Measurements from ENCODE around the gene PRDX2.
"Not testable (repeated sequence)": the region's sequence is repeated elsewhere in the genome, so short reads cannot be mapped to it uniquely, and the experiment has no call there.

Gene PRDX2

DNA sequence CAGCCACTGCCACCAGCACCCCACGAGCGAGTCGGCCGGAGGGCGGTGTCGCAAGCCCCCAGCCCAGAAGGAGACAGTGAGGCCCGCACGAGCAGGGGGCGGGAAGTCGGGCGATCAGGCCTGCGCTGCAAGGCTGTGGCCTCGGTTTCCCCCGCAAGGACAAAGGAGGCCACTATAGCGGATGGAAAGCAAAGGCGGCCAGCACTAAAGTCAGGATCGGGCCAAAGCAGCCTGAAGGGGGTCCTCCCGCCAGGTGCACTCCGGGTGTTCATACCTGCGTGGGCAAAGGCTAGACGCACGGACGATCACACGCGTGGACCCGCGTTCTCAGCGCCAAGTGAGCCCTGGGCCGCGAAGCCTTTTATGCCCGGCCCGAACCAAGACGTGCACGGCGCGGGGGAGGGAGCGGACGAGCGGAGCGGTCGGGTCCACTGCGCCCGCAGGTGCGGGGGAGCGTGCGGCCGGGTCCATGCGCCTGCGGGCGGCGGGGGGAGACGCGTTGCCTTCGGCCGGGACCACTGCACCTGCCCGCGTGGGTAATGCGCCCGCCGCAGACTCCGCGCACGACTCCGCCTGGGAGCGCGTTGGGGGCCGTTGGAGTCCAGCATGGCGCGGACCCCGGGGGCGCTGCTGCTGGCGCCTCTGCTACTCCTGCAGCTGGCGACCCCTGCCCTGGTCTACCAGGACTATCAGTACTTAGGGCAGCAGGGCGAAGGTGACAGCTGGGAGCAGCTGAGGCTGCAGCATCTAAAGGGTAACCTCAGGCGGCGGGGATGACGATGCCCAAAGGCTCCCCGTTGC, at the start of gene PRDX2, which contains the start of gene THSD8:
Gene PRDX2, minus strand, starts transcription at position 335 of the 801 bp plus-strand sequence. CDS start 539 bp downstream, outside the sequence.
Gene THSD8, plus strand, starts transcription at position 604 of the 801 bp plus-strand sequence. Its CDS starts 3 bp downstream, at position 607.
- DNase-seq (ENCODE audit: low read depth in 2 of 2): no peak

DNA sequence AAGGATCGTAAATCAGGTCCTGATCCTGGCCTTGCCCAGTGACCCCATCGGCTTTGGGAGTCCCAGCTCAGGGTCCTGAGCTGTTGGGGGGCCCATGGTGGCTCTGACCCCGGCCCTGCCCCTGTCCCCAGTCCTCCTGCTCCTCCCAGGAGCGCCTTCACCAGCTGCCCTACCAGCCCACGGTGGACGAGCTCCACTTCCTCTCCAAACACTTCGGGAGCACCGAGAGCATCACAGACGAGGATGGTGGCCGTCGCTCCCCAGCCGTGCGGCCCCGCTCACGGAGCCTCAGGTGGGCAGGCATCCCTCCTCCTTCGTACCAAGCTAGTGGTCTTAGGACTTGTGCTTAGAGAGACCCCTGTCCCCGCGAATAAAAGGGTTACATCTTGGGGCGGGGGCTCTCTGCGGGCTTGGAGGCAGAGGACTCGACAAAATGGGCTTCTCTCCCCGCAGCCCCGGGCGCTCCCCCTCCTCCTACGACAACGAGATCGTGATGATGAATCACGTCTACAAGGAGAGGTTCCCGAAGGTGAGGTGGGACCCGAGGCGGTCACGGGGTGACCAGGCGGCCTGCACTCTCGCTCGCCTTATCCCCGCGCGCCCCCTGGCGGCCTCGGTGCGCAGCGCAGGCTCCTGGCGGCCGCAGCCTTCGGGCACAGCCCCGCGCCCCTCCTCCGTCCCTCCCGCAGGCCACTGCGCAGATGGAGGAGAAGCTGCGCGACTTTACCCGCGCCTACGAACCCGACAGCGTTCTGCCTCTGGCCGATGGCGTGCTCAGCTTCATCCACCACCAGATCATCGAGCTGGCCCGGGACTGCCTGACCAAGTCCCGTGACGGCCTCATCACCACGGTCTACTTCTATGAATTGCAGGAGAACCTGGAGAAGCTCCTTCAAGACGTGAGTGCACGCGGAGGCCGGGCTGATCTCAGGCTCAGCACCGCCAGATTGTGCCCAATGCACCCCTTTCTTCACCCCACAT, 45.8 kb upstream of the PRDX2 start:
- DNase-seq (ENCODE audit: low read depth in 2 of 2): peak; percentile 65 to 75

GRCh38 chr19:12846613-12847012, 45.0 kb upstream of the PRDX2 start:
- not testable (repeated sequence) for DNase-seq (ENCODE audit: low read depth in 2 of 2)

DNA sequence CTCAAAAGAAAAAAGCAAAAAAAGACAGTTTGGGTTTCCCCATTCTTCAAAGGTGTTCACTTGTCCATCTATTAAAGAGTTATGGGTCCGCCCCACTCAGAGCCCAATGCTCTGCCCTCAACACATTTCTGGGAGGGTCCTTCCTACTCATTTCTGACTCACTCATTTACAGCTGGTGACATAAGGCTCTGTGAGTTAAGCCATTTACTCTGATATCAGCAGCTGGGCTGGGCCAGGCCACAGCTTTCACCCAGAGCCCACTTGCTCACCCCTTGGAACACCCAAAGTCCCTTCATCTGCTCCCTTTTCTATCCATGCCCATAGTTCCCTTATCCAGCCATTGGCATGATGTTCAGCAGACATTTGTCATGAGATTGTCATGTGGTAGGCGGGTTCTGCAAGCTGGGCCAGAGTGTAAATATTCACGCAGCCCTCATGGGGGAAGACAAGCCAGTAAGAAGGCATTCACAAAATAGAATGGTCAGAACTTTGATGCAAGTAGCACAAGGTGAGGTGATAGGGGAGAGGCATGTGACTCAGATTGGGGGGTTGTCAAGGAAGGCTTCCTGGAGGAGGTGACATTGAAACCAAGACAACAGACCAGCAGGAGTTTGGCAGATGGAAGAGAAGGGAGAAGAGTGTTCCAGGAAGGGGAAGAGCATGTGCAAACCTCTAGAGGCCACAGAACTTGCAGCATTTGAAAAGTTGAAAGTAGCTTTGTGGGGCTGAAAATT, 42.6 kb upstream of the PRDX2 start:
- DNase-seq (ENCODE audit: low read depth in 2 of 2): no peak

- DNase-seq (ENCODE audit: low read depth in 2 of 2): no peak
These were observed 41.7 kb upstream of the PRDX2 start for GRCh38 chr19:12843328-12843727.

DNA sequence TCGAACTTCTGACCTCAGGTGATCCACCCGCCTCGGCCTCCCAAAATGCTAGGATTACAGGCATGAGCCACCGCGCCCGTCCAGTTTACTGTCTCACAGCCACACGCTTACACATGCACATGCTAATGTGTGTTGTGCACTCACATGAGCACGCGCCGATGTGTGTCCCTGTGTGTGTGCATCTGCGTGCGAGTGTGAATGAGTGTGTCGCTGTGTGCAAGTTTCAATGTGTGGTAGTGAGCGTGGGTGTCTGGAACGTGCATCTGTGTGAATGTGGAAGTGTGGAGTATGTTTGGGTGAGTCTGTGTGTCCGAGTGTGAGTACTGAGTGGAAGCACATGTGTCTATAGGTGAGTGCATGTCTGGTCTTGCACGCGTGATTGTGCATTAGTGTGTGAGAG, 40.9 kb upstream of the PRDX2 start:
- no peak for DNase-seq (ENCODE audit: low read depth in 2 of 2)

DNA sequence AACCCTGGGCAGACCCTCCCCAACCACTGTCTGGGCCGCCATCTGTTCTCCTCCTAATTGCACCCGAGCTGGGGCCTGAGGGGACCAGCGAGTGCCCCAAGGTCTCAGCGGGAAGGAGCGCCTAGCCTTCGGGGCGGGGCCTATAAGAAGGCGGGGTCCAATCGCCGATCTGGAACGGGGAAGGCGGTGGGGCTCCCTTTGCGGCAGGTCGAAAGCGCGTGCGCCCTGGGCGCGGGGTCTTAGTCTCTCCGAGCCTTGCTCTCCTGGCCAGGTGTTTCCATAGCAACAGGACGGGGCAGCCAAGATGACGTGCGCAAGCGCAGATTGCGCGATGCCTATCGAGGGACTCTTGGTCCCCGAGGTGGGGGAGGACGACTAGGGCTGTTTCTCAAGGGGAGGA, 39.5 kb upstream of the PRDX2 start:
- DNase-seq (ENCODE audit: low read depth in 2 of 2): no peak

DNA sequence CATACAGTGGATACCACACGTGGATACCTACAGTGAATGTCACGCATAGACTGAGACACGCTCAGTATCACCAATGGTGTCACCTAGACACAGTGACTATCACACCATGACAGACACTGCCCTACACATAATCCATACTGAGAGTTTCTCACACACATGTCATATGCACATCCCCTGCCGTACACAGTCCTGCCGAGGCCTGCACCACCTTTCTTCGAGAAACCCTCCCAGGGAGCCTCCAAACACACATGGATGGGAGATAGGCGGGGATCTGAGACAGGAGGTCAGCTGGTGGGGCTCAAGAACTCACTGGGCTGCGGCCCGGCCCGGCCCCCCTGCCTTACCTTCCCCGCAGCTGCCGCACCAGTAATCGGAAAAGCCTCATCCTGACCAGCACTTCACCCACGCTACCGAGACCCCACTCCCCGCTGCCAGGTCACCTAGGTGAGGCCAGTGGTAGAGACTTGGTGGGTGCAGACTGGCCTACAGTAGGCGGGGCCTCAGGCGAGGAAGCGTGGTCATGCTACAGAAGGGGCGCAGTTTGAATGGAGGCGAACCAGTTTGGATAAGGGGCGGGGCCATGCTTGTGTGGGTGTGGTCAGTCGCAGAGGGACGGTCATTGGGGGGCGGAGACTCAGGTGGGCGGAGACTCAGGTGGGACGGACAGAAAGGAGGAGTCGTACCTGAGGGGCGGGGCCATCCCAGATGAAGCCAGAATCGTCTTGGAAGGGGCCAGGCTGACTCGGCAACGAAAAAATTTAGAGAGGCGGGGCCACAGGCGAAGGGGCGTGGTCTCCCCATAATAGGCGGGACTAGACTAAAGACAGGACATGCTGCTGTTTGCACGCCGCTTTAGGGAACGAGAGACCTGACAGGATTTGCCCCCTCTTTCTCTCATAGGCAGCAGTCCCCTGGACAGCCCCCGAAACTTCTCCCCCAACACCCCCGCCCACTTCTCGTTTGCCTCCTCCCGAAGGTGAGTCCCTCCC, 38.8 kb upstream of the PRDX2 start:
- no peak for DNase-seq (ENCODE audit: low read depth in 2 of 2)

DNA sequence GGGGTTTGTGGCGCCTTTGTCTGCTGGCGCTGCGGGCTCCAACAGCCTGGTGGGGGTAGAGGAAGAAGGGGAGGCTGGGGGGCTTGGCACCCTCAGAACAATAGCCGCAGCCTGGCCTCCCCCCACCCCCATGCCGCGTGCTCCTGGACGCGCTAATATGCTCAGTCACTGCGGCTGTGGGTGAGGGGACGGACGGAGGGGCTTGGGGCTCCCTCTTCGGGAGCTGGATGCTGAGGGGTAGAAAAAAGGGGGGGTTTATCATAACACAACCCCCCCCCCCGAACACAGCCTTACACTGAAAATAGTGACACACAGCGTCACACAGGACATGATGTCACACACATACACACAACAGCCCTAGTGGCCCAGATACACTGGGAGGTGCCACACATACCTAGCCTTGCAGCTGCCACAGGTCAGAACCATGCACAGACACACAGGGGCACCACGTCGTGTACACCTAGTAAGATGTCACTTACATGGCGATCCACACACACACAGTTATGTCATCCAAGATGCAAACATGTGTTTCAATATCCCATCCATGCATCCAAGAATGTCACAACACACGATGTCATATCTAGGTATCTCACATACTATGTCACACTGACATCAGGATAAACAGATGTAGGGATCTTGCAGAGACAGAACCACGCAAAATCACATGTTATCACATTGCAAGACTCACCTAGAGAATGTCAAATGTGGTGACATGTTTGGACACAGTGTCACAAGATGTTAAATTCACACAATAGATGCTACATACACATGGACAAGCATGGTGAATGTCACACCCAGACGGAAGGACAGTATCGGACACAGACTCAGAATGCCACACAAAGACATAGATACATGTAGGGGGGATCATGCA, 37.5 kb upstream of the PRDX2 start:
- DNase-seq (ENCODE audit: low read depth in 2 of 2): no peak

DNA sequence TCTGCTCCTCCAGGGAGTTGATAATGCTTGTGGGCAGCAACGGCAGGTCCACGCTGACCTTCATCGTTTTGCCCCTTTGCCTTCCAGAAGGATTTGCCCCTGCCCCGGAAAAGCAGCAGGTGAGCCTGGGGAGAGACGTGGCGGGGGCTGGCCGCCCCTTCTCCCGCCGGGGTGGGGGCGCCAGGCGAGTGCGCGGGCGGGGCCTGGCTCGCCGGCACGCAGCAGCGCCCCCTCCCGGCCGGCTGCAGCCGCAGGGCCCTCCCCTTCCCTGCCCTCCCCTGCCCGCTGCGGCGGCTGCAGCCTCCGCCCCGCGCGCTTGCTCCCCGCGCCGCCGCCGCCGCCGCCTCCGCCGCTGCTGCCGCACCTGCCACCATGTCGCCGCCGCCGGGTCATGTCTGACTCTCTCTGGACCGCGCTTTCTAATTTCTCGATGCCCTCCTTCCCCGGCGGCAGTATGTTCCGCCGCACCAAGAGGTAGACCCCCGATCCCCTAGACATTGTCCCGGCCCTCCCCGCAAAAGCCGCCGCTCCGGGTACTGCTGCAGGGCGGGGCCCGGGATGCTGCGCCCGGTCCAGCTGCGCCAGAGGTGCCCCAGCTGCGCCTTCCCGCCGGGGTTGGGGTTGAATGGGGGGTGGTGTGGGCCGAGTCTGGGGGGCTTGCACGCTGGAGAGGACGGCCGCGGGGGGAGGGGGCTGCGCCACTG, 36.7 kb upstream of the PRDX2 start, which contains the start of gene MAST1:
Gene MAST1, plus strand, starts transcription at position 334 of the 704 bp plus-strand sequence. Its CDS starts 58 bp downstream, at position 392.
- no peak for DNase-seq (ENCODE audit: low read depth in 2 of 2)

DNA sequence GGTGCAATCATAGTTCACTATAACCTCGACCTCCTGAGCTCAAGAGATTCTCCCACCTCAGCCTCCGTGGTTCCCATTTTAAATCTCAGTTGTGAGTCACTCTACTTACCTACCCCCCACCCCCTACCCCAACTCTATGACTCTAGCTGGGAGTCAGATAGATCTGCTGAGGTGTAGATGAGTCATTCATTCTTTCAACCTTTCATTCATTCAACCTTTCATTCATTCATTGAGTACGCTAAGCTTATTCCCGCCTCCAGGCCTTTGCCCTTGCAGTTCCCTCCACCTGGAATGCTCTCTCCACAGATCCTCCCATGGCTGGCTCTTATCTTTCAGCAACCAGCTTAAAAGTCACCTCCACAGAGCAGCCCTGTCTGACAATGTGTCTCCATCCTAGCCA, 35.6 kb upstream of the PRDX2 start:
- DNase-seq (ENCODE audit: low read depth in 2 of 2): no peak

GRCh38 chr19:12836529-12836863, 34.9 kb upstream of the PRDX2 start:
- no peak for DNase-seq (ENCODE audit: low read depth in 2 of 2)

GRCh38 chr19:12834976-12835757, 33.6 kb upstream of the PRDX2 start:
- no peak for DNase-seq (ENCODE audit: low read depth in 2 of 2)

- DNase-seq (ENCODE audit: low read depth in 2 of 2): no peak
These were observed 33.0 kb upstream of the PRDX2 start, which contains the start of gene RTBDN for GRCh38 chr19:12834566-12834943. Gene RTBDN, minus strand, starts transcription at chr19:12834579. Its CDS starts 4,600 bp downstream, at chr19:12829979.

DNA sequence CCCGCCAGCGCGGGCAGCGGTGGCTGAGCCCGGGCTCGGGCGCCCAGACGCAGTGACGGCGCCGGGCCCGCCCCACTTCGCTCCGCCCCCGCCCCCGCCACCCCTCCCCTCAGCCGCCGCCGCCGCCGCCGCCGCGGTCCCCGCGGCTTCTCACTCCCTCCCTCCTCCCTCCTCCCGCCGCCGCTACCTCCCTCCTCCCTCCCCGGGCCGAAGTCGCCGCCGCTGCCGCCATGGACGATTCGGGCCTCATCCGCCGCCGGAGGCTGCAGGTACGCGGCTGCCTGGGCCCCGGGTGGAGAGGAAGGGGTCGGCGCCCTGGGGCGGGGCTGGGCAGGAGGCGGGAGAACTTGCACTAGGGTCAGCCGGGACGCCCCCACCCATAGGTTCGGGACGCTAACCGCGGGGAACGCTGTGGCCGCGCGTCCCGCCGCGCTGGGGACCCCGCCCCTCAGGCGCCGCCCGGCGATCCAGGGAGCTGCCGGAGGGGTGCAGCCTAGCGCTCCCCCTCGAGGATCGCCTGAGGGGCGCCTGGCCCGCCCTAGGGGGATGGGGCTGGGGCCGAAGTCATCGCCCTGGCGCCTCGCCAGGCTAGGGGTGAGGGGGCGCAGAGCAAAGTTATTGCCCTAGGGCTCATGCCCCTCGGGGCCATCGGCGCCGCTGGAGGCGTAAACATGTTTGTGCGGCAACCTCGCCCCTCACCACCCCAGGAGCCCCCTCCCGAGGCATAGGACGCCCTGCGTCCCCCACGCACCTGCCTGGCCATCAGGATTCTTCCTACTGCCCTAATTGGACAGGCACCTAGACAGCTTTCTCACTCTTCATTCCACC, 32.4 kb upstream of the PRDX2 start:
- no peak for DNase-seq (ENCODE audit: low read depth in 2 of 2)

DNA sequence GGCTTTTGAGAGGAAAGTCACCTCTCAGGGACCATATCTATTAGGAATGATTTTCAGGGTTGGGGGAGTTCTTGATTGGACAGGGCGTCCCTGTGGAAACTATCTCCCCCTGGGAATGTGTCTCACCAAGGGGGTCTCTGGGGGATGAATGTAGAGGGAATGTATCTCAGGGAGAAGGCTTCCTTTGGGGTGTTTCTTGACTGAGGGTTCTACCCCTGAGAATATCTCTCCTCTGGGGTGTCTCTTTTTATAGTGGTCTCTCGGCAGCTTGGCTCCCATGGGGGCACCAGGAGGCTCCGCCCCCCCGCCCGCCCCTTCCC, 31.8 kb upstream of the PRDX2 start:
- DNase-seq (ENCODE audit: low read depth in 2 of 2): no peak

DNA sequence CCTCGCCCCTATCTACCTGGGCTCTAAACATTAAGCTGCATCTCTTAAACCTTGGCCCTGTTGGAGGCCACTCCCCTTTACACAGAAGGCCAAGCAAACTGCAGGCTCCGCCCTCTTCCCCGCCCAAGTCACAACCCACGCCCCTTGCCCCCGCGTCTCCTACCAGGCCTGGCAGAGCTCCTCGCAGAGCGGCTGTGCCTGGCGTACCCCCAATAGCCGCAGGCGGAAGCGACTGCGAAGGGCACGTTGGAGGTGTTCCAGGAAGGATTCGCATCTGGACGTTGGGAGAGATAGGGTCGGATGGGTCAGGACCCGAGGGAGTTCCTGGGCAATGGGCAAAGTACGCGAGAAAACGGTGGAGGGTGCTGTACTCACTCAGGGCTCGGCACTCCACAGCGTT, 26.9 kb upstream of the PRDX2 start:
- no peak for DNase-seq (ENCODE audit: low read depth in 2 of 2)

All from stimulated activated CD8-positive, alpha-beta memory T cell treated with anti-CD3 and anti-CD28 coated beads, Interleukin-2, amount 100 ng/mL, for 1 hour (primary cell).